Upper lobe of right lung (tissue), 1 donor: ENCODE data around the gene FHOD3. TPM values are rescaled to one million over a fixed set of nuclear protein-coding genes. Genes with fewer than 3 reads are reported as not detected.
"Not testable (repeated sequence)": the region's sequence is repeated elsewhere in the genome, so short reads cannot be mapped to it uniquely, and the experiment has no call there.

Experiments
- ATAC-seq: fragments of 200-7000 bp; cut with Tn5 transposase; one replicate; pipeline ENCODE4 v1.9.1; 2020; ENCODE audit warnings: mild to moderate bottlenecking, moderate library complexity
- DNase-seq: peaks from one replicate; pipeline ENCODE4 v3.0.0-alpha.2; 2020
- H3K27ac ChIP-seq: fragments of 200-600 bp; one replicate; pipeline ENCODE4 v1.8.0; 2022
- H3K27me3 ChIP-seq: fragments of 200-600 bp; one replicate; pipeline ENCODE4 v1.8.0; 2022; ENCODE audit warnings: mild to moderate bottlenecking
- H3K36me3 ChIP-seq: fragments of 200-600 bp; one replicate; pipeline ENCODE4 v1.8.0; 2022
- H3K4me1 ChIP-seq: fragments of 200-600 bp; one replicate; pipeline ENCODE4 v1.8.0; 2022
- H3K4me3 ChIP-seq: fragments of 200-600 bp; one replicate; pipeline ENCODE4 v1.8.0; 2022; ENCODE audit warnings: mild to moderate bottlenecking
- H3K9me3 ChIP-seq: fragments of 200-600 bp; one replicate; pipeline ENCODE4 v1.8.0; 2022
- intact Hi-C: fragments of 100-400 bp; cut with DNase I; formaldehyde crosslinking; loops from one replicate; pipeline ENCODE4 v1.11.0; 2022
- total RNA-seq: library from RNA; stranded (reverse); fragmentation: NEBNext Ultra II Directional; extraction: Animal tissue kit (Norgen Biotek cat#: 25700); gene quantifications from one replicate; pipeline ENCODE4 v1.2.1, GENCODE V29; 2021
- TF ChIP-seq, protein P1 (sequence below): fragments of 200-600 bp; IDR thresholded peaks from one replicate; pipeline ENCODE4 v1.8.0; 2022; ENCODE audit warnings: antibody characterized with exemption
- donor health status: DM: no; HTN: yes; CAD: no; lungs with severe emphysema.

The FHOD3 gene
- total RNA-seq, 1 donor from 2014 or later, result 1.9 TPM

DNA sequence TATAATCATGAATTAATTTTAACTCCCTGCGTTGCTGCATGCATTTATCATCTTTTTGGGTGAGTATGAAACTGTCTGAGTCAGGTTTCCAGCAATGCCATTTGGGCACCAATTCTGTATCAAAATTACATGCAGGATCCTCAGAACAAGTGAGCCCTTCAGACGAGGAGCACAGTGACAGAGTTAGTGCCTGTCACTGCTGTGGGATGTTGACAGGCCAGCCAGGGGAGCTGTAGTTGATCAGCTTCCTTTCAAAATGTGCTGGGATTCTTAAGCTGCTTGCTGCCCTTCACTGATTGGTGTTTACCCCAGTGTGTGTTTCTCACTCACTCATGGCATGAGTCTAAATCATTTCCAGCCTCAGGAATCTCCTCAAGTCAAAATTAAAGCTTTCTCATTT, 422.1 kb downstream of the FHOD3 start:
- ATAC-seq, result no peak

GRCh38 chr18:36721351-36721750, 423.8 kb downstream of the FHOD3 start:
- H3K36me3 ChIP-seq, ATAC-seq, DNase-seq, H3K9me3 ChIP-seq, H3K27ac ChIP-seq, intact Hi-C loops, H3K4me1 ChIP-seq, H3K27me3 ChIP-seq, H3K4me3 ChIP-seq: not testable (repeated sequence)

More for the DNA sequence above, 422.1 kb downstream of the FHOD3 start:
- no peak overlapping the region for H3K27ac ChIP-seq
- intact Hi-C loops, result no loop called here
- H3K27me3 ChIP-seq, result no peaks in the 10 kb centered on the region
- H3K36me3 ChIP-seq, result no peaks in the 10 kb centered on the region
- no peak overlapping the region for H3K4me3 ChIP-seq
- no peak for DNase-seq
- H3K9me3 ChIP-seq, result no peaks in the 10 kb centered on the region
- TF ChIP-seq, protein P1, sequence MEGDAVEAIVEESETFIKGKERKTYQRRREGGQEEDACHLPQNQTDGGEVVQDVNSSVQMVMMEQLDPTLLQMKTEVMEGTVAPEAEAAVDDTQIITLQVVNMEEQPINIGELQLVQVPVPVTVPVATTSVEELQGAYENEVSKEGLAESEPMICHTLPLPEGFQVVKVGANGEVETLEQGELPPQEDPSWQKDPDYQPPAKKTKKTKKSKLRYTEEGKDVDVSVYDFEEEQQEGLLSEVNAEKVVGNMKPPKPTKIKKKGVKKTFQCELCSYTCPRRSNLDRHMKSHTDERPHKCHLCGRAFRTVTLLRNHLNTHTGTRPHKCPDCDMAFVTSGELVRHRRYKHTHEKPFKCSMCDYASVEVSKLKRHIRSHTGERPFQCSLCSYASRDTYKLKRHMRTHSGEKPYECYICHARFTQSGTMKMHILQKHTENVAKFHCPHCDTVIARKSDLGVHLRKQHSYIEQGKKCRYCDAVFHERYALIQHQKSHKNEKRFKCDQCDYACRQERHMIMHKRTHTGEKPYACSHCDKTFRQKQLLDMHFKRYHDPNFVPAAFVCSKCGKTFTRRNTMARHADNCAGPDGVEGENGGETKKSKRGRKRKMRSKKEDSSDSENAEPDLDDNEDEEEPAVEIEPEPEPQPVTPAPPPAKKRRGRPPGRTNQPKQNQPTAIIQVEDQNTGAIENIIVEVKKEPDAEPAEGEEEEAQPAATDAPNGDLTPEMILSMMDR, result no peak
- no peaks in the 10 kb centered on the region for H3K4me1 ChIP-seq

- intact Hi-C loops, result no loop called here
- ATAC-seq (no peak), DNase-seq (no peak)
- TF ChIP-seq, protein P1, result no peak
- no peak overlapping the region for H3K4me3 ChIP-seq
- H3K4me1 ChIP-seq, result no peaks in the 10 kb centered on the region
- H3K36me3 ChIP-seq, result no peaks in the 10 kb centered on the region
- no peak overlapping the region for H3K27ac ChIP-seq
- H3K27me3 ChIP-seq, result no peaks in the 10 kb centered on the region
- H3K9me3 ChIP-seq, result no peaks in the 10 kb centered on the region
These were observed 426.7 kb downstream of the FHOD3 start for GRCh38 chr18:36724169-36724568.

GRCh38 chr18:36724591-36725001, 427.1 kb downstream of the FHOD3 start:
- H3K4me1 ChIP-seq, result no peaks in the 10 kb centered on the region
- H3K36me3 ChIP-seq, result no peaks in the 10 kb centered on the region
- ATAC-seq, result no peak
- TF ChIP-seq, protein P1, result no peak
- H3K27me3 ChIP-seq, result no peaks in the 10 kb centered on the region
- no peak overlapping the region for H3K27ac ChIP-seq
- no peak for DNase-seq
- H3K9me3 ChIP-seq, result no peaks in the 10 kb centered on the region
- H3K4me3 ChIP-seq, result no peak overlapping the region
- intact Hi-C loops, result no loop called here

GRCh38 chr18:36728345-36728744, 430.8 kb downstream of the FHOD3 start:
- ATAC-seq (no peak), DNase-seq (no peak)
- Histone ChIP-seq H3K27ac (no peak overlapping the region), H3K27me3 (no peaks in the 10 kb centered on the region), H3K9me3 (no peaks in the 10 kb centered on the region), H3K36me3 (no peaks in the 10 kb centered on the region), H3K4me3 (no peak overlapping the region), H3K4me1 (no peaks in the 10 kb centered on the region)
- TF ChIP-seq, protein P1, result no peak
- intact Hi-C loops, result no loop called here

DNA sequence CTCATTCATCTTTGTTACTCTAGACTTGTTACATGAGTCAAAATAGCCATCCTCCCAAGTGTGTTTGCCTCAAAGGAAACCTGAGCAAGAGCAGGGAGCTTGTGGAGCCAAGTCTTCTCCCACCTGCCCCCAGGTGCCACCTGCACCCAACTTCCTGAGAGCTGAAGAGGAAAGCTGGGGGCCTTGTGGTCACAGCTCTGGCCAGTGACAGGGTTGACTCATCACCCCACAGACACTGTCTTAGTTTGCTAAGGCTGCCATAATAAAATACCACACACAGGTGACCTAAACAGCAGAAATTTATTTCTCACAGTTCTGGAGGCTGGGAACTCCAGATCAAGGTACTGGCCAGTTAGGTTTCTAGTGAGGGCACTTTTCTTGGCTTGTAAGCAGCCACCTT, 431.7 kb downstream of the FHOD3 start:
- no peak overlapping the region for H3K27ac ChIP-seq
- TF ChIP-seq, protein P1, result no peak
- ATAC-seq (no peak), DNase-seq (no peak)
- no peaks in the 10 kb centered on the region for H3K36me3 ChIP-seq
- no peaks in the 10 kb centered on the region for H3K27me3 ChIP-seq
- no peak overlapping the region for H3K4me3 ChIP-seq
- intact Hi-C loops, result no loop called here
- H3K9me3 ChIP-seq, result no peaks in the 10 kb centered on the region
- H3K4me1 ChIP-seq, result no peaks in the 10 kb centered on the region
